ENCODE data around the gene STEAP1B. TPM values are rescaled to one million over a fixed set of nuclear protein-coding genes. Genes with fewer than 3 reads are reported as not detected.

STEAP1B gene
- total RNA-seq, 1 experiment from 2014 or later = 0.27 TPM

DNA sequence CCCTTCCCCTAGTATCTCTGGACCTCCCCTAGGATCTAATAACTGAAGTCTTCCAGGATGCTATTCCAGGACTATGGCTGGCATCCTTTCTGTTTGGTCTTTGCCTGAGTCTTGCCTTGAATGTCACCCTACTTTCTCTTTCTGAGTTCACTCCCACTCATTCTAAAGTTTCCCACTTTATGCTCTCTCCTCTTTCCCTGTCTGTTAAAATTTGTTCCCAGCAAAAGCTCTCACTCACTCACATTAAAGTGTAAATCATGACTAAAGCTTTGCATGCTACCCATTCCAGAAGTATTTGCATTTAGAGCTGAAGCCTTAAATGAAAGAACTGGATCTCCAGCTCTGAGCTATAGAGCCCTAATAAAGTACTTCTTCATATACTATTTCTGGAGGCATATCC, 100.9 kb downstream of the STEAP1B start:
- BruUV-seq (replicated peaks) = no TSS peak
- H3K4me2 ChIP-seq (ENCODE audit: low read length) = no peak overlapping the region
- POLR2A ChIA-PET = no interaction called here
- no peak for ATAC-seq
- no peaks in the 10 kb centered on the region; a peak in 1 of 4 replicates for H3K4me1 ChIP-seq (ENCODE audit: control insufficient read depth in 1 of 2, insufficient read depth in 2 of 2, low read length in 2 of 2)
- RAD21 ChIA-PET (ENCODE audit: low non-redundant PET in 1 of 2, low total read pairs in 2 of 2, uncharacterized antibody in 2 of 2, unreplicated experiment in 2 of 2) = no interaction called here
- no peak for DNase-seq (ENCODE audit: low read depth, low spot score)
- no peak overlapping the region for H3K27ac ChIP-seq (ENCODE audit: low read depth, low read length)
- 0 out of 2 replicates have a peak, but pooled peaks cover 3% of the 10 kb centered on the region for H3K27me3 ChIP-seq (ENCODE audit: insufficient read depth, low read length)
- CTCF ChIA-PET = no interaction called here
- H2AFZ ChIP-seq (ENCODE audit: low read depth, low read length, poor library complexity, severe bottlenecking) = no peak overlapping the region
- no peaks in the 10 kb centered on the region for H4K20me1 ChIP-seq (ENCODE audit: insufficient read depth)
- H3K9me2 ChIP-seq (ENCODE audit: insufficient read depth) = no peaks in the 10 kb centered on the region
- H3K9ac ChIP-seq (ENCODE audit: low read length) = no peak overlapping the region
- no peak overlapping the region for H3K4me3 ChIP-seq (replicated peaks in 1 of 2; ENCODE audit: low read depth in 1 of 2, low read length in 2 of 2)
- no peaks in the 10 kb centered on the region for H3K36me3 ChIP-seq (ENCODE audit: control insufficient read depth in 1 of 2, insufficient read depth in 2 of 2, low read length in 2 of 2)
- H3K79me2 ChIP-seq (ENCODE audit: insufficient read depth, low read length) = no peaks in the 10 kb centered on the region
- H3K9me3 ChIP-seq (ENCODE audit: control insufficient read depth in 1 of 2, insufficient read depth in 1 of 2, low read depth in 1 of 2, low read length in 2 of 2) = no peaks in the 10 kb centered on the region
- intact Hi-C loops (cut with micrococcal nuclease) = no loop called here
- TF ChIP-seq JUND (IDR thresholded peaks at IDR 0.05) = no peak
- TF ChIP-seq POLR2A (IDR thresholded peaks at IDR 0.05; ENCODE audit: borderline replicate concordance, extremely low read depth, insufficient read depth, insufficient read length) = no peak
- TF ChIP-seq, protein P1, sequence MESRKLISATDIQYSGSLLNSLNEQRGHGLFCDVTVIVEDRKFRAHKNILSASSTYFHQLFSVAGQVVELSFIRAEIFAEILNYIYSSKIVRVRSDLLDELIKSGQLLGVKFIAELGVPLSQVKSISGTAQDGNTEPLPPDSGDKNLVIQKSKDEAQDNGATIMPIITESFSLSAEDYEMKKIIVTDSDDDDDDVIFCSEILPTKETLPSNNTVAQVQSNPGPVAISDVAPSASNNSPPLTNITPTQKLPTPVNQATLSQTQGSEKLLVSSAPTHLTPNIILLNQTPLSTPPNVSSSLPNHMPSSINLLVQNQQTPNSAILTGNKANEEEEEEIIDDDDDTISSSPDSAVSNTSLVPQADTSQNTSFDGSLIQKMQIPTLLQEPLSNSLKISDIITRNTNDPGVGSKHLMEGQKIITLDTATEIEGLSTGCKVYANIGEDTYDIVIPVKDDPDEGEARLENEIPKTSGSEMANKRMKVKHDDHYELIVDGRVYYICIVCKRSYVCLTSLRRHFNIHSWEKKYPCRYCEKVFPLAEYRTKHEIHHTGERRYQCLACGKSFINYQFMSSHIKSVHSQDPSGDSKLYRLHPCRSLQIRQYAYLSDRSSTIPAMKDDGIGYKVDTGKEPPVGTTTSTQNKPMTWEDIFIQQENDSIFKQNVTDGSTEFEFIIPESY (IDR thresholded peaks at IDR 0.05; ENCODE audit: extremely low read depth, insufficient replicate concordance, low read length) = no peak
- no peak for TF ChIP-seq POLR2AphosphoS5 (IDR thresholded peaks at IDR 0.05; ENCODE audit: low read depth, low read length)
- no peak for TF ChIP-seq SP1 (IDR thresholded peaks at IDR 0.05; ENCODE audit: low read depth)
- no peak for TF ChIP-seq FOSL1 (IDR thresholded peaks at IDR 0.05; ENCODE audit: low read depth)
- no peak for TF ChIP-seq EGR1 (IDR thresholded peaks at IDR 0.05; ENCODE audit: low read depth)
- TF ChIP-seq ELF1 (IDR thresholded peaks at IDR 0.05; ENCODE audit: borderline replicate concordance, low read depth) = no peak
- TF ChIP-seq, protein P2, sequence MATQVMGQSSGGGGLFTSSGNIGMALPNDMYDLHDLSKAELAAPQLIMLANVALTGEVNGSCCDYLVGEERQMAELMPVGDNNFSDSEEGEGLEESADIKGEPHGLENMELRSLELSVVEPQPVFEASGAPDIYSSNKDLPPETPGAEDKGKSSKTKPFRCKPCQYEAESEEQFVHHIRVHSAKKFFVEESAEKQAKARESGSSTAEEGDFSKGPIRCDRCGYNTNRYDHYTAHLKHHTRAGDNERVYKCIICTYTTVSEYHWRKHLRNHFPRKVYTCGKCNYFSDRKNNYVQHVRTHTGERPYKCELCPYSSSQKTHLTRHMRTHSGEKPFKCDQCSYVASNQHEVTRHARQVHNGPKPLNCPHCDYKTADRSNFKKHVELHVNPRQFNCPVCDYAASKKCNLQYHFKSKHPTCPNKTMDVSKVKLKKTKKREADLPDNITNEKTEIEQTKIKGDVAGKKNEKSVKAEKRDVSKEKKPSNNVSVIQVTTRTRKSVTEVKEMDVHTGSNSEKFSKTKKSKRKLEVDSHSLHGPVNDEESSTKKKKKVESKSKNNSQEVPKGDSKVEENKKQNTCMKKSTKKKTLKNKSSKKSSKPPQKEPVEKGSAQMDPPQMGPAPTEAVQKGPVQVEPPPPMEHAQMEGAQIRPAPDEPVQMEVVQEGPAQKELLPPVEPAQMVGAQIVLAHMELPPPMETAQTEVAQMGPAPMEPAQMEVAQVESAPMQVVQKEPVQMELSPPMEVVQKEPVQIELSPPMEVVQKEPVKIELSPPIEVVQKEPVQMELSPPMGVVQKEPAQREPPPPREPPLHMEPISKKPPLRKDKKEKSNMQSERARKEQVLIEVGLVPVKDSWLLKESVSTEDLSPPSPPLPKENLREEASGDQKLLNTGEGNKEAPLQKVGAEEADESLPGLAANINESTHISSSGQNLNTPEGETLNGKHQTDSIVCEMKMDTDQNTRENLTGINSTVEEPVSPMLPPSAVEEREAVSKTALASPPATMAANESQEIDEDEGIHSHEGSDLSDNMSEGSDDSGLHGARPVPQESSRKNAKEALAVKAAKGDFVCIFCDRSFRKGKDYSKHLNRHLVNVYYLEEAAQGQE (IDR thresholded peaks at IDR 0.05; ENCODE audit: low read depth) = no peak
- TF ChIP-seq EZH2 (IDR thresholded peaks at IDR 0.05) = no peak
- no peak for TF ChIP-seq RAD21 (IDR thresholded peaks at IDR 0.05; ENCODE audit: low read depth)

Data from HCT116 (cell line).